Activated T-cell treated with anti-CD3 and anti-CD28 coated beads, Interleukin-2, amount 50 U/mL, for 72 hours (primary cell): ENCODE results near the gene IL6R. TPM values are rescaled to one million over a fixed set of nuclear protein-coding genes. Genes with fewer than 3 reads are reported as not detected.
"Not testable (repeated sequence)": the region's sequence is repeated elsewhere in the genome, so short reads cannot be mapped to it uniquely, and the experiment has no call there.

ENCODE experiments used
- ATAC-seq, 2 donors: fragments of 150-1000 bp; cut with Tn5 transposase; replicated peaks in 1 of 2; 2 replicates each; pipeline ENCODE4 v1.10.0; 2021; ENCODE audit warnings: moderate library complexity in 2 of 2, mild to moderate bottlenecking in 1 of 2
- DNase-seq, 2 donors: peaks; one replicate each; pipeline ENCODE4 v3.0.0; 2021 to 2022; ENCODE audit warnings: mixed read lengths in 1 of 2
- H3K27ac Mint-ChIP-seq: one replicate; pipeline ENCODE4 v1.8.0; 2022; ENCODE audit warnings: mild to moderate bottlenecking, moderate library complexity, mixed read lengths
- H3K27me3 Mint-ChIP-seq: one replicate; pipeline ENCODE4 v1.8.0; 2022; ENCODE audit warnings: low read depth, mixed read lengths
- H3K36me3 Mint-ChIP-seq, 2 donors: one replicate each; pipeline ENCODE4 v1.8.0; 2022; ENCODE audit warnings: mixed read lengths in 2 of 2, mild to moderate bottlenecking in 1 of 2; ENCODE audit not compliant: insufficient read depth in 2 of 2
- H3K4me1 Mint-ChIP-seq: one replicate; pipeline ENCODE4 v1.8.0; 2022; ENCODE audit warnings: low read depth, mixed read lengths
- H3K4me3 Mint-ChIP-seq, 2 donors: one replicate each; pipeline ENCODE4 v1.8.0; 2022; ENCODE audit warnings: mild to moderate bottlenecking in 2 of 2, mixed read lengths in 2 of 2, moderate library complexity in 2 of 2
- H3K9me3 Mint-ChIP-seq, 2 donors: one replicate each; pipeline ENCODE4 v1.8.0; 2022; ENCODE audit warnings: mixed read lengths in 2 of 2
- total RNA-seq, 2 donors: library from RNA; stranded (reverse); gene quantifications; one replicate each; pipeline ENCODE4 v1.2.3, GENCODE V29; 2022

Gene IL6R
- total RNA-seq, 2 donors from 2014 or later: 5.7 to 12.6 TPM

DNA sequence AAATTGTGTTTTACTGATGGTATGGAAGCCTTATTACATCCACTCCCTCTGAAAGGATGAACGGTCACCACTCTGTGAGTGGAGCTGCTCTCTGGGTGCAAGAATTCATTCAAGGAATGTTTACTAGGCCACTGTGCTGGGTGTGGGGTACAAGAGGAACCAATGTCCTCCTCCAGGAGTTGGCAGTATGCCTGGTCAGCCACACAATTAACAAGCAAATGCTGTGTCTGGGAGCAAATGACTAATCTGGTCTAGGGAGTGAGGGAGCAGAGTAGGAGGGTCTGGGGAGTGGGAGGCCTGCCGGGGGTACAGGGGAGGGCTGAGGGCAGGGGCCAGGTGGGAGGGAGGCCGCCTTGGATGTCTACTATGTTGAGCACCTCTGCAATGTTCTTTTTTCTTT, 69.7 kb downstream of the IL6R start:
- Mint-ChIP-seq H3K27ac (no peak overlapping the region), H3K4me3 (no peak overlapping the region), H3K4me1 (peaks cover 27% of the 10 kb centered on the region), H3K27me3 (no peaks in the 10 kb centered on the region), H3K36me3 (no peaks in the 10 kb centered on the region), H3K9me3 (no peaks in the 10 kb centered on the region)
- ATAC-seq (no peak), DNase-seq (no peak)

DNA sequence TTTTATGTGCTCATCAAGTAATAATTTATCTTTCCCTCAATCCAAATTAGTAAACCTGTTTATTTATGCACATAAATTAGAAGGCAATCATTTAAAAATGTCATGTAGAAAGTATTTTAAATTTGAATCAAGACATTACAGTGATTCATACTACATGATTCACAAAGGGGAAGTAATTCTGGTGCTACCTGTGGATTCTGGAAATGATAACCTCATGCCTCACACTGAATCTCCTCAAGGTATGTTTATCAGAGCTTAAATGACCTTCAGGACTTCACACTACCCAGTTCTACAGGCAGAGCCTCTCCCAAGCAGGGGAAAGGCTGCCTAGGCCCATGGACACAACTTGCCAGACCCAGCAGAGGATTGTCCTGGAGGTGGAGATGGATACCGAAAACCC, 71.6 kb downstream of the IL6R start:
- Mint-ChIP-seq H3K27me3 (no peaks in the 10 kb centered on the region), H3K4me1 (peaks cover 31% of the 10 kb centered on the region), H3K27ac (no peak overlapping the region), H3K36me3 (no peaks in the 10 kb centered on the region), H3K4me3 (no peak overlapping the region), H3K9me3 (no peaks in the 10 kb centered on the region)
- ATAC-seq (peak; percentile 60 to 68), DNase-seq (no peak)

DNA sequence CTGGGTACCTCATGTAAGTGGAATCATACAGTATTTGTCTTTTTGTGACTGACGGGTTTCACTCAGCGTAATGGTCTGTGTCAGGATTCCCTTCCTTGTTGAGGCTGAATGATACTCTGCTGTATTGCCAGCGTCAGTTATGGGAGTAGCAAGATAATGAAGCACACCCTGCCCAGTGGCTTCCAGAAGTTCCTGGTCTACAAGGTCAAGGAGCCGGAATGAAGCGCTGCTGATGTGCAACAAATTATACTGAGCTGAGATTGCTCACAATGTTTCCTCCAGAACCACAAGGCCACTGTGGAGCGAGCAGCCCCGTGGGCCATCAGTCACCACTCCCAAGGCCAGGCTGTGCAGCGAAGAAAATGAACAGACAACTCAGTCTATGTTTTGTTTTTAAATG, 72.9 kb downstream of the IL6R start:
- no peak for ATAC-seq
- no peak overlapping the region for H3K4me3 Mint-ChIP-seq
- no peaks in the 10 kb centered on the region for H3K27me3 Mint-ChIP-seq
- H3K36me3 Mint-ChIP-seq: no peaks in the 10 kb centered on the region
- no peak for DNase-seq
- H3K4me1 Mint-ChIP-seq: peaks cover 31% of the 10 kb centered on the region
- no peaks in the 10 kb centered on the region for H3K9me3 Mint-ChIP-seq
- H3K27ac Mint-ChIP-seq: no peak overlapping the region

DNA sequence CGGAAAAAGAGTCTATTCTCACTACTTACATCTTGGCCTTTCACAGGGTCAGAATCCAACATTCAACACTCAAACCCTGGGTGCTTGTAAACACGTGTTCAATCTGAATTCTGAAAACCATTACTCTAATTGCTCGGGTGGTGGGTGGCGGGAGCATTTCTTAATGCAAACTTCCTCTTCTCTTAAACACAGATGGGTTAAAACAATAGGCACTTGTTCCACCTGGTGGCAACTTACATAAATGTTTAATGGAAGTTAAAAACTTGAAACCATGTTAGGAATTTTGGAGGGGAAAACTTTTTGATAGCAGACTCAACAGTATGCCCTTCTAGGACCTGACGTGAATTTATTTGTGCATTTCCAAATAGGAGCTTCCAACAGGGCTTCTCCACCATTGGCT, 73.5 kb downstream of the IL6R start:
- no peak for ATAC-seq
- Mint-ChIP-seq H3K9me3 (no peaks in the 10 kb centered on the region), H3K27ac (peak overlapping the region; percentile 8), H3K36me3 (no peaks in the 10 kb centered on the region), H3K27me3 (peaks cover 5% of the 10 kb centered on the region), H3K4me3 (peak overlapping the region in 1 of 2 donors; percentile 51), H3K4me1 (peaks cover 31% of the 10 kb centered on the region)
- DNase-seq: no peak

DNA sequence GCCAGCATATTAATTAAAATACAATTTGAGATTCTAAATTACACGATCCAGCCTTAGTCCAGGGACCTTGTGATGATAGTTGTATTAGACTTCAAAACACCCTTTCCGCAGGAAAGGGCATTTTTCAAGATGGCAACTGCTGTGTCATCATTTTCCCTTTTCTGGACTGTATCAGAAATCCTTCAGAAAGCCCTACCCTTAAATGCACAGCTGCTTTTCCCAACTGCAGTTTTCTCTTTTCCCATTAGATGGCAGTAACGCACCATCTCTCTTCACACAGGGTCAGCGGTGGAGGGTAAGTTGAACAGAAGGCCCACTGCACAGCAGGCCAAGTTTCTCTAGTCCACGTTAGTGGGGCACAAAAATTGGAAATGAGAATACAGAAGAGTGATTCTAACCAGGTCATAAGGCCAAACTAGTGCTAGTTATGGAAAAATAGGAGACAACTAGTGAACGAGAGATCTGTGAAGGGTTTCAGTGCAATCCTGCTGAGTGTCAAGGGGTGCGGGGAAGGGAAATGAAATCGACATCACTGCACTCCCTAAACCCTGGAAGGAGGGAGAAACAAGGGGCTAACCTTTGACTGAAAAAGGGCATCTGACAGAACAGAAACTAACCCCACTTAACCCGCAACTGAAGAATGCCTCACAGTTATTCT, 74.8 kb downstream of the IL6R start:
- H3K4me1 Mint-ChIP-seq: peaks cover 36% of the 10 kb centered on the region
- no peaks in the 10 kb centered on the region for H3K9me3 Mint-ChIP-seq
- H3K27me3 Mint-ChIP-seq: peaks cover 5% of the 10 kb centered on the region
- DNase-seq (peak; percentile 62 to 76), ATAC-seq (peak; percentile 90)
- H3K36me3 Mint-ChIP-seq: no peaks in the 10 kb centered on the region
- no peak overlapping the region for H3K4me3 Mint-ChIP-seq
- H3K27ac Mint-ChIP-seq: no peak overlapping the region

DNA sequence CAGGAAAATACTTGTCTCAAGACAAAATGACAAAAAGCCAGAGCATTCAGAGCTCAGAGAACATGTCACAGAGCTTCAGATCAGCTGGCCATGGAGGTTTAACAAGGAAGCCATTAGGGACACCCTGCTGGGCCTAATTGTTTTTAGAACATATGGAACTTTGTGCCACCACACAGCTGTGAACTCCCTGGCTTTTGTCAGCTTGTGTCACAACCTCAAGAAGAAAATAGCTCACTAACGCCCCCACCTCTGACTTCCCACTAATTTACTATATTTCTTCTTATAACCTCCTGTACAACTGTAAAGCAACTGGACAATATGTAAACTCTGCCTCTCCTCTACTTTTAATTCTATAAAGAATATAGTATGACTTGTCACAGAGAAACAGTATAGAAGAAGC, 75.9 kb downstream of the IL6R start:
- Mint-ChIP-seq H3K27ac (no peak overlapping the region), H3K4me3 (no peak overlapping the region), H3K9me3 (no peaks in the 10 kb centered on the region), H3K36me3 (no peaks in the 10 kb centered on the region), H3K4me1 (peaks cover 36% of the 10 kb centered on the region), H3K27me3 (peaks cover 5% of the 10 kb centered on the region)
- ATAC-seq: no peak
- no peak for DNase-seq

DNA sequence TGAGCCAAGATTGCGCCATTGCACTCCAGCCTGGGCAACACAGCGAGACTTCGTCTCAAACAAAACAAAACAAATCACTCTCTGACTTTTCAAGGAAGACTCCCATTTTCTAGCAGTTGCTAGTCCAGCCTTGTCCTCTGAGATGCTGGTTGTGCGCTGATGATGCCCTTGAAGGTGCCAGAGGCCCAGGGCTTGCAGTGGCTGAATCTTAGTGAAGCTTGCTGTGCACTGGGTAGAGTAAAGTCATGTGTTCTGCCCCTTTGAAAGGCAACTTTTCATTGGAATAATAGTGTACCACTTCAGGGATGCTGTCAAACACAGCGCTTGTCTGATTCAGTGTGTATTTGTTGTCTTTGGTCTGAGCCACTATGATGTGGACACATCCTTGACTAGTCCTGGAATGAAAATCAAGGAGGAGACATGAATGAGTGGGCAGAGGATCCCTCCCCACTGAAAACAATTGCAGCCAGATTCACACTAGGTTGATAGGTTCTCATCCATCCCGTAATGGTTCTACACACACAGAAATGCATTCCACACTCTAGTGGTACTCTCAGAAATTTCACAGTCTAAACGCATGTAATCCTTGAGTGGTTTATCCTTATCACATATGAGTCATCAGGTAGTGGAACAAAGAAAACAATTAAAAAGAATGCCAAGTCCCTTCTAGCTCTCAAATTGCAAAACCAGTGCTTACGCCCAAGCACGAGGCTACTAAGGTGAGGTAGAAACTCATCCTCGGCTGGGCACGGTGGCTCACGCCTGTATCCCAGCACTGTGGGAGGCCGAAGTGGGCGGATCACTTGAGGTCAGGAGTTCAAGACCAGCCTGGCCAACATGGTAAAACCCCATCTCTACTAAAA, 79.0 kb downstream of the IL6R start:
- Mint-ChIP-seq H3K4me1 (peaks cover 12% of the 10 kb centered on the region), H3K27me3 (peaks cover 5% of the 10 kb centered on the region), H3K36me3 (no peaks in the 10 kb centered on the region), H3K4me3 (no peak overlapping the region), H3K9me3 (no peaks in the 10 kb centered on the region), H3K27ac (no peak overlapping the region)
- no peak for ATAC-seq
- DNase-seq: no peak

DNA sequence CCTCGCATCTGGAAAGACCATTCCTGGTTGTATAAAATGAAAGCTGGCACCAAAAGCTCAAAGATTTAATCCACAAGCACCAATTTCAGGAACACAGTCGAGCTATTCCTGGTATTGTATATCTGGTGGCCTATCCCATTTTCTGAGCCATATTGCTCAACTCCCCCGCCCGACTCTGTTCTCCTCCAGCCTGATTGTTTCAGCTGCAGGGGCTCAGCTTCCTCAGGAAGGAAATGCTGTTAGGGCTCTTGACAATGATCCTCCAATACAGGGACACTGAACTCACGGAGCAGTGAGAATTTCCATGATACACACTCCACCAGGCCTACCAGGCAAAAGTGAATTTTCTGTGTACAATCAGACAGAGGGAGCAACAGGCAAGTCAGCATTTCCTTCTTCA, 80.0 kb downstream of the IL6R start:
- DNase-seq (no peak), ATAC-seq (no peak)
- Mint-ChIP-seq H3K36me3 (no peaks in the 10 kb centered on the region), H3K4me3 (no peak overlapping the region), H3K27me3 (peaks cover 5% of the 10 kb centered on the region), H3K4me1 (peaks cover 6% of the 10 kb centered on the region), H3K9me3 (no peaks in the 10 kb centered on the region), H3K27ac (no peak overlapping the region)

DNA sequence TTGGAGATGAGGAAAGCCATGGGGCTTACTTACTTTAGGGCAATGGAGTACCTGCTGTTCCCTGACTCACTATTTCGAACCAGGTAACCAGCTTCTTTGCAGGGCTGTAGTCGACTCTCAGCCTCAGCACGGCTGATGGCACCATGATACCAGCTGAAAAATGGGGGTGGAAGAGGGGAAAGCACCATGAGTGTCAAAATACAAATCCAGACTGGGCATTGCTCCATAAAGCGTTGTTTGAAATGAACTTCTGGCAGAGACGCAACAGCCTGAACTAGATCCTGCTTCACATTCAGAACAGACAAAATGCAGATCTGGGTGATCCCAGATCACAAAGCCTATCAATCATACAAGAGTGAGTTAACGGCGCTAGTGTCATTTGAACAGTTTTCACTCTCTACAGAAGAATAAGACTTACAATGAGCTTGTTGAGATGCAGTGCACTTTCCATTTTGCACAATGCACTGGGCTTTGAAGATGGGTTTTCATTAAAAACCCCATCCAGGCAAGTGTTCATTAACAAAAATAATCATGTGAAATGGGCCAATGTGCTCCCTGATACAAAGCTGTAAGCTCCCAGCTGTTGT, 80.9 kb downstream of the IL6R start:
- H3K4me1 Mint-ChIP-seq: peaks cover 5% of the 10 kb centered on the region
- H3K27me3 Mint-ChIP-seq: peaks cover 6% of the 10 kb centered on the region
- H3K27ac Mint-ChIP-seq: no peak overlapping the region
- ATAC-seq: no peak
- H3K36me3 Mint-ChIP-seq: no peaks in the 10 kb centered on the region
- no peaks in the 10 kb centered on the region for H3K9me3 Mint-ChIP-seq
- no peak for DNase-seq
- H3K4me3 Mint-ChIP-seq: no peak overlapping the region

DNA sequence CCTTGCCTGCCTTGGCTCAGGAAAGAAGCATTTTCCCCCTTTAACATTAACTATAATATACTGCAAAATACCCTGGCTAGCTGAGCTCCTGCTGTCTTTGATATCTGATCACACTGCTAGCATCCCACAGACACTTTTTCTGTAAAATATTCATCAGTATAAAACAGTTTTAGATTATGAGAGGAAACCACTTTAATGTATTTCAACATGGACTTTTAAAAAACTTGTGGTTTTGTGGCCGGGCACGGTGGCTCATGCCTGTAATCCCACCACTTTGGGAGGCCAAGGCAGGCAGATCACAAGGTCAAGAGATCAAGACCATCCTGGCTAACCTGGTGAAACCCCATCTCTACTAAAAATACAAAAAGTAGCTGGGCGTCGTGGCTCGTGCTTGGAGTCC, 81.6 kb downstream of the IL6R start:
- not testable (repeated sequence) for DNase-seq, ATAC-seq, H3K4me3 Mint-ChIP-seq, H3K36me3 Mint-ChIP-seq, H3K9me3 Mint-ChIP-seq
- H3K27ac Mint-ChIP-seq: peak overlapping the region; percentile 44
- H3K4me1 Mint-ChIP-seq: peaks cover 11% of the 10 kb centered on the region
- H3K27me3 Mint-ChIP-seq: peaks cover 14% of the 10 kb centered on the region

DNA sequence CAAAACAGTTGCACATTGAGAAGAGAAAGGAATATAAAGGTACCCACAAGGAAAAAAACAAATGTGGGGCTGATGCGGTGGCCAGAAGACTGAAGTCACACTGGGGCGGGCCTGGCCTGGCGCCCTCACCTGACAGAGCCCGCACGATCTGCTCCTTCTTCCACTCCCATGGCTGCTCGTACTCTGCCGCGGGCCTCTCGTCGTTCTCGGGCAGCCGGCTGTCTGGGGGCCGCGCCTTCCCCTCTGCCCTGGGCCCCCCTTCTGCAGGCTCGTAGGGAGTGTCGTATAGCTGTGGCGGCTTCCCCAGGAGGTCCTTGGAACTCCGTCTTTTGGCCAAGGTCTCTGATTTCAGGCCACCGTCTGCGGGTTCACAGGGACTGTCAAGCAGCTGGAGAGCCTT, 83.8 kb downstream of the IL6R start:
- H3K27ac Mint-ChIP-seq: no peak overlapping the region
- no peak for DNase-seq
- peaks cover 33% of the 10 kb centered on the region for H3K4me1 Mint-ChIP-seq
- H3K9me3 Mint-ChIP-seq: no peaks in the 10 kb centered on the region
- peaks cover 11% of the 10 kb centered on the region for H3K27me3 Mint-ChIP-seq
- ATAC-seq: no peak
- H3K36me3 Mint-ChIP-seq: no peaks in the 10 kb centered on the region
- H3K4me3 Mint-ChIP-seq: no peak overlapping the region

DNA sequence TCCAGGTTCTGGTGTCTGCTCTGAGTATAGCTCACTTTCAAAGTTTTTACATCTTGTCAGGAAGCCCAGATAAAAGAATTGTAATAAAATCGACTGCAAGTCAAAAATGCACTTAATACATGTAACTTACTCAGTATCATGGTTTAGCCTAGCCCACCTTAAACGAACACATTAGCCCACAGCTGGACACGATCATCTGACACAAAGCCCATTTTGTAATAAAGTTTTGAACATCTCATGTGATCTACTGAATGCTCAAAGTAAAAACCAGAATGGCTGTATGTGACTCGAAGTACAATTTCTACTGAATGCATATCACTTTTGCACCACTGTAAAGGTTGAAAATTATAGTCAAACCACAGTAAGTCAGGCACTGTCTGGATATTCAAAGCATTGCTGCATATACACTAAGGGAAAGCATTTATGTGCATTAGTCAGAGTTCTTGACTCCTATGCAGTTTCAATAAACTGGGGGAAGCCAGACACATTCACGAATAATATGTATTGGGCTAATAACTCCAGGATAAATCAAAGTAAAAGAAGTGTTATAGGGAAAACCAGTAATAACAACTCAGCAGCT, 84.6 kb downstream of the IL6R start:
- Mint-ChIP-seq H3K4me3 (no peak overlapping the region), H3K27me3 (peaks cover 11% of the 10 kb centered on the region), H3K27ac (no peak overlapping the region), H3K9me3 (no peaks in the 10 kb centered on the region), H3K4me1 (peaks cover 29% of the 10 kb centered on the region), H3K36me3 (no peaks in the 10 kb centered on the region)
- no peak for DNase-seq
- peak; percentile 32 to 63 for ATAC-seq

DNA sequence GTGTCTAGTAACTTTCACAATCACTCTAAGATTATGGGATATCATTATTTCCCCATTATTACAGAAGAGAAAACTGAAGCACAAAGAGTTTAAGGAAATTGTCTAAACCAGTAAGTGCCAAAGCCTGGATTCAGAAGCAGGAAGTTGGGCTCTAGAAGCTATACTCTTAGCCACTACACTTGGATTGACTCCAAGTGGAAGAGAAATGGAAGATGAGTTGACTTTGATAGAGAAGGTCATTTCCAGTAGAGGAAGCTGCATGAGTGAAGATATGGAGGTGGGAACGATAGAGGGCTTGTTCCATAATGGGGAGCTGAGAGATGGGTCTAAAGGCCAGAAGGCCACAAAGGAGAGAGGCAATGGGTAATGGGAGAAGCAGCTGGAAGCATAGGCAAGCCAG, 85.2 kb downstream of the IL6R start:
- DNase-seq (no peak), ATAC-seq (no peak)
- Mint-ChIP-seq H3K4me3 (no peak overlapping the region), H3K9me3 (no peaks in the 10 kb centered on the region), H3K27ac (no peak overlapping the region), H3K4me1 (peaks cover 30% of the 10 kb centered on the region), H3K27me3 (peaks cover 11% of the 10 kb centered on the region), H3K36me3 (no peaks in the 10 kb centered on the region)
